ENCODE measurements around the gene GRM5.

- TF ChIP-seq CTCF (IDR thresholded peaks at IDR 0.05) (no peak), POLR2A (IDR thresholded peaks at IDR 0.05) (no peak)
Measured at GRCh38 chr11:88544656-88545280, 521.0 kb downstream of the GRM5 start.

Data from tibial nerve (tissue), 3 donors.